K562 (cell line): ENCODE results near the gene SLC10A3. TPM values are rescaled to one million over a fixed set of nuclear protein-coding genes. Genes with fewer than 3 reads are reported as not detected.
A peak's percentile ranks its signal among the peaks of the same experiment; 100 is the strongest.

ENCODE experiments used
- ATF7 ChIP-seq: fragments of 450-650 bp; IDR thresholded peaks from 2 replicates; pipeline ENCODE4 v1.7.1; 2014; ENCODE audit warnings: mild to moderate bottlenecking, moderate library complexity
- BHLHE40 ChIP-seq: IDR thresholded peaks from 2 replicates; pipeline ENCODE4 v1.6.1; 2011; ENCODE audit warnings: low read length, improper control_type of control experiment
- FOXA3 ChIP-seq, 2 experiments: fragments of 450-650 bp in 1 of 2; sonication (generic) in 1 of 2; formaldehyde crosslinking; IDR thresholded peaks in 1 of 2; conservative IDR thresholded peaks in 1 of 2; 2 replicates each; pipeline versions ENCODE4 v1.4.0 to v1.8.0; 2020 to 2022; ENCODE audit warnings: mild to moderate bottlenecking in 2 of 2, missing genetic modification reagents in 1 of 2
- HINFP ChIP-seq: fragments of 450-650 bp; conservative IDR thresholded peaks from 2 replicates; pipeline ENCODE4 v1.6.1; 2016; ENCODE audit warnings: missing genetic modification characterization, low read depth, mild to moderate bottlenecking, control low read depth, missing compliant biosample characterization
- ILK ChIP-seq: fragments of 450-650 bp; IDR thresholded peaks from 2 replicates; pipeline ENCODE4 v1.6.1; 2016; ENCODE audit warnings: missing genetic modification characterization, low read depth, mild to moderate bottlenecking, missing compliant biosample characterization, moderate library complexity, borderline replicate concordance
- KDM2B ChIP-seq: fragments of 250-450 bp; sonication (Bioruptor Pico); IDR thresholded peaks from 2 replicates; pipeline ENCODE4 v1.8.0; 2021; ENCODE audit warnings: mild to moderate bottlenecking, moderate library complexity
- MTA3 ChIP-seq: fragments of 450-650 bp; formaldehyde crosslinking; IDR thresholded peaks from 2 replicates; pipeline ENCODE4 v1.6.1; 2017; ENCODE audit warnings: mild to moderate bottlenecking, borderline replicate concordance
- NR1H2 ChIP-seq: sonication (generic); formaldehyde crosslinking; IDR thresholded peaks from 2 replicates; pipeline ENCODE4 v1.4.0; 2020; ENCODE audit warnings: mild to moderate bottlenecking, missing genetic modification reagents
- TEAD4 ChIP-seq, 2 experiments: sonication (generic) in 1 of 2; formaldehyde crosslinking in 1 of 2; IDR thresholded peaks; 2 replicates each; pipeline versions ENCODE4 v1.6.1 to v1.8.0; 2012 to 2022; ENCODE audit warnings: borderline replicate concordance in 1 of 2, inconsistent platforms in 1 of 2, low read length in 1 of 2, mild to moderate bottlenecking in 1 of 2, missing genetic modification reagents in 1 of 2
- ZBTB33 ChIP-seq: sonication (generic); formaldehyde crosslinking; IDR thresholded peaks from 2 replicates; pipeline ENCODE4 v1.8.1; 2023; ENCODE audit warnings: mild to moderate bottlenecking, missing genetic modification reagents
- ZNF280A ChIP-seq: fragments of 450-650 bp; IDR thresholded peaks from 2 replicates; pipeline ENCODE4 v1.6.1; 2018; ENCODE audit warnings: mild to moderate bottlenecking, low read depth; ENCODE audit not compliant: partially characterized antibody
- polyA plus RNA-seq, 8 experiments: library from polyadenylated mRNA; depleted of rRNA in 4 of 8; stranded (reverse) in 5 of 8; unstranded in 3 of 8; fragments of >200 nt; fragmentation: Nextera tagmentation in 2 of 8; fragmentation: Illumina TruSeq in 1 of 8; extraction: Ambion mirVana in 2 of 8; extraction: Trizol in 1 of 8; gene quantifications; 2 replicates each; pipeline versions ENCODE4 v1.2.1 to v1.2.3, GENCODE V29; 2011 to 2014; ENCODE audit warnings: inconsistent platforms in 1 of 8, missing spikeins in 1 of 8
- total RNA-seq, 7 experiments: library from RNA; depleted of rRNA in 6 of 7; stranded (reverse); fragments of >200 nt in 6 of 7; fragmentation: Illumina TruSeq in 2 of 7; extraction: Trizol in 2 of 7; gene quantifications; 2 replicates each; pipeline versions ENCODE4 v1.2.1 to v1.2.3, GENCODE V29; 2011 to 2021; ENCODE audit warnings: low replicate concordance in 1 of 7
- TF ChIP-seq, protein P1 (sequence below): fragments of 450-650 bp; IDR thresholded peaks from one replicate; pipeline ENCODE4 v1.6.1; 2018; ENCODE audit warnings: mild to moderate bottlenecking, moderate library complexity; ENCODE audit not compliant: partially characterized antibody
- TF ChIP-seq, protein P2 (sequence below): fragments of 450-650 bp; formaldehyde crosslinking; IDR thresholded peaks from 2 replicates; pipeline ENCODE4 v1.4.0; 2022; ENCODE audit warnings: missing genetic modification characterization
- TF ChIP-seq, protein P3 (sequence below): fragments of 450-650 bp; conservative IDR thresholded peaks from 2 replicates; pipeline ENCODE4 v1.6.1; 2016; ENCODE audit warnings: missing genetic modification characterization, low read depth, mild to moderate bottlenecking, missing compliant biosample characterization, moderate library complexity
- TF ChIP-seq, protein P4 (sequence below): fragments of 450-650 bp; formaldehyde crosslinking; IDR thresholded peaks from 2 replicates; pipeline ENCODE4 v1.4.0; 2020; ENCODE audit warnings: mild to moderate bottlenecking, mixed read lengths

The SLC10A3 gene
- total and polyA plus RNA-seq, 9 of the 15 experiments (the other 6 are each of a cell fraction or from before 2014, with no cell fraction given), result 5.2 to 30.6 (median 16.7) TPM

DNA sequence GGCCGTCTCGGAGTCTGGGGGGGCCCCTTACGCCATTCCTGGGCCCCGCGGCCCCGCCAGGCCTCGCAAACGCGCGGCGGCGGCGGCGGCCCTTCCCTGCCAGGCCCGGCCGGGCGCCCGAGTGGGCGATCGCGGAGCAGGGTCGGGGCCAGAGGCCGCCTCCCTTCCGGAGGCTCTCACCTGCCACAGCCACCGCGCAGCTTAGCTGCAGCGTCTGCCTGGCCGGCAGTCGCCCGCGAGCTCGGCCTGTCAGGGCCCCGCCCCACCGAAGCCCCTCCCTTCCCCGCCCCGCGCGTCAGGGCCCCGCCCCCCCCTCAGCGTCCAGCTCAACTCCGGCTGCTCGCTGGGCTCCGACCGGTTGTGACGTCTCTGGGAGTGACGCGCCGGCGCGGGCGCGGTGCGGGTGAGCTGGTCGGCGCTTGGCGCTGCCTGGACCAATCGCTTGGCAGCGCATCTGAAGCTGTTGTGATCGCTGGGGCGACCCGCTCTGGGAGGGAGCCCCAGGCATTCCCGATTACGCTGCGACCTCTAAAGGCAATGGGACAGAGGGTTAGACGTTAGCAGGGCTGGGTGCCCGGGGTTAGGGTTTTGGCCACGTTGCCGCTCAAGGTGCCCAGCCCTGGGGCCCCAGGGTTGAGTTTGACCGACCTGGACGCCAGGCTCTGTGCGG is at the start of gene SLC10A3 (continued):
- no peak for TF ChIP-seq HINFP
- no peak for TF ChIP-seq ILK (tag)
- TF ChIP-seq, protein P1, sequence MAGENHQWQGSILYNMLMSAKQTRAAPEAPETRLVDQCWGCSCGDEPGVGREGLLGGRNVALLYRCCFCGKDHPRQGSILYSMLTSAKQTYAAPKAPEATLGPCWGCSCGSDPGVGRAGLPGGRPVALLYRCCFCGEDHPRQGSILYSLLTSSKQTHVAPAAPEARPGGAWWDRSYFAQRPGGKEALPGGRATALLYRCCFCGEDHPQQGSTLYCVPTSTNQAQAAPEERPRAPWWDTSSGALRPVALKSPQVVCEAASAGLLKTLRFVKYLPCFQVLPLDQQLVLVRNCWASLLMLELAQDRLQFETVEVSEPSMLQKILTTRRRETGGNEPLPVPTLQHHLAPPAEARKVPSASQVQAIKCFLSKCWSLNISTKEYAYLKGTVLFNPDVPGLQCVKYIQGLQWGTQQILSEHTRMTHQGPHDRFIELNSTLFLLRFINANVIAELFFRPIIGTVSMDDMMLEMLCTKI, result no peak
- TF ChIP-seq, protein P2, sequence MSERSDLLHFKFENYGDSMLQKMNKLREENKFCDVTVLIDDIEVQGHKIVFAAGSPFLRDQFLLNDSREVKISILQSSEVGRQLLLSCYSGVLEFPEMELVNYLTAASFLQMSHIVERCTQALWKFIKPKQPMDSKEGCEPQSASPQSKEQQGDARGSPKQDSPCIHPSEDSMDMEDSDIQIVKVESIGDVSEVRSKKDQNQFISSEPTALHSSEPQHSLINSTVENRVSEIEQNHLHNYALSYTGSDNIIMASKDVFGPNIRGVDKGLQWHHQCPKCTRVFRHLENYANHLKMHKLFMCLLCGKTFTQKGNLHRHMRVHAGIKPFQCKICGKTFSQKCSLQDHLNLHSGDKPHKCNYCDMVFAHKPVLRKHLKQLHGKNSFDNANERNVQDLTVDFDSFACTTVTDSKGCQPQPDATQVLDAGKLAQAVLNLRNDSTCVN (CRISPR knock-in tag), result no peak
- peak; percentile 58; the same call in 1 of the 2 replicates for TF ChIP-seq ATF7
- no peak; the same call in 1 of the 2 replicates for TF ChIP-seq MTA3
- no peak for TF ChIP-seq NR1H2 (CRISPR knock-in tag)
- no peak for TF ChIP-seq ZBTB33
- no peak for TF ChIP-seq FOXA3 (CRISPR knock-in tag; conservative IDR thresholded peaks at IDR 0.05 in 1 of 2, IDR thresholded peaks at IDR 0.05 in 1 of 2)
- TF ChIP-seq KDM2B, result no peak; the same call in 1 of the 2 replicates
- no peak for TF ChIP-seq TEAD4 (IDR thresholded peaks at IDR 0.05; ENCODE audit: low read length)
- TF ChIP-seq TEAD4 (CRISPR knock-in tag; IDR thresholded peaks at IDR 0.05; ENCODE audit: borderline replicate concordance), result no peak
- TF ChIP-seq, protein P3, sequence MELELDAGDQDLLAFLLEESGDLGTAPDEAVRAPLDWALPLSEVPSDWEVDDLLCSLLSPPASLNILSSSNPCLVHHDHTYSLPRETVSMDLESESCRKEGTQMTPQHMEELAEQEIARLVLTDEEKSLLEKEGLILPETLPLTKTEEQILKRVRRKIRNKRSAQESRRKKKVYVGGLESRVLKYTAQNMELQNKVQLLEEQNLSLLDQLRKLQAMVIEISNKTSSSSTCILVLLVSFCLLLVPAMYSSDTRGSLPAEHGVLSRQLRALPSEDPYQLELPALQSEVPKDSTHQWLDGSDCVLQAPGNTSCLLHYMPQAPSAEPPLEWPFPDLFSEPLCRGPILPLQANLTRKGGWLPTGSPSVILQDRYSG, result no peak
- TF ChIP-seq, protein P4, sequence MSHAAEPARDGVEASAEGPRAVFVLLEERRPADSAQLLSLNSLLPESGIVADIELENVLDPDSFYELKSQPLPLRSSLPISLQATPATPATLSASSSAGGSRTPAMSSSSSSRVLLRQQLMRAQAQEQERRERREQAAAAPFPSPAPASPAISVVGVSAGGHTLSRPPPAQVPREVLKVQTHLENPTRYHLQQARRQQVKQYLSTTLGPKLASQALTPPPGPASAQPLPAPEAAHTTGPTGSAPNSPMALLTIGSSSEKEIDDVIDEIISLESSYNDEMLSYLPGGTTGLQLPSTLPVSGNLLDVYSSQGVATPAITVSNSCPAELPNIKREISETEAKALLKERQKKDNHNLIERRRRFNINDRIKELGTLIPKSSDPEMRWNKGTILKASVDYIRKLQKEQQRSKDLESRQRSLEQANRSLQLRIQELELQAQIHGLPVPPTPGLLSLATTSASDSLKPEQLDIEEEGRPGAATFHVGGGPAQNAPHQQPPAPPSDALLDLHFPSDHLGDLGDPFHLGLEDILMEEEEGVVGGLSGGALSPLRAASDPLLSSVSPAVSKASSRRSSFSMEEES (CRISPR knock-in tag), result no peak
- TF ChIP-seq ZNF280A, result no peak
- TF ChIP-seq BHLHE40, result no peak
